Endothelial cell of umbilical vein (primary cell): Measurements from ENCODE around the gene SLFN12. TPM values are rescaled to one million over a fixed set of nuclear protein-coding genes. Genes with fewer than 3 reads are reported as not detected.
"Not testable (repeated sequence)": the region's sequence is repeated elsewhere in the genome, so short reads cannot be mapped to it uniquely, and the experiment has no call there.

Experiments
- BruUV-seq: library from RNA; stranded (reverse); fragments of 400-500 nt; replicated peaks from 2 replicates; lab custom pipeline; 2021; lab: Mats Ljungman, UMichigan
- CTCF ChIA-PET: fragments of 300-600, 350-600 bp; sonication (Branson Sonifier 250); formaldehyde crosslinking; loops from one replicate; lab custom pipeline; 2021; ENCODE audit warnings: antibody characterized with exemption, inconsistent platforms; lab: Charles Lee
- POLR2A ChIA-PET: fragments of 300-600, 350-600 bp; sonication (Branson Sonifier 250); formaldehyde crosslinking; loops from one replicate; lab custom pipeline; 2021; ENCODE audit warnings: antibody characterized with exemption, inconsistent platforms; lab: Charles Lee
- DNase-seq: peaks from one replicate; pipeline ENCODE4 v3.0.0-alpha.2; 2011; ENCODE audit warnings: low read depth, low spot score
- FAIRE-seq: peaks from 2 replicates; lab custom pipeline; 2011; peaks lifted over from hg19 to GRCh38; lab: Jason Lieb, UNC
- H2AFZ ChIP-seq: 2 replicates; pipeline ENCODE4 v1.6.0; 2012; ENCODE audit warnings: low read depth, low read length, control low read depth, inconsistent platforms
- H3K27ac ChIP-seq: 2 replicates; pipeline ENCODE4 v1.5.1; 2011; ENCODE audit warnings: low read depth, mild to moderate bottlenecking, control low read depth, low read length, moderate library complexity; ENCODE audit not compliant: insufficient read depth
- H3K27me3 ChIP-seq, 2 experiments: 2 replicates each; pipeline versions ENCODE4 v1.6.0 to v1.6.1; 2011; ENCODE audit warnings: low read length in 2 of 2, mixed read lengths in 1 of 2; ENCODE audit not compliant: control insufficient read depth in 2 of 2, insufficient read depth in 2 of 2
- H3K36me3 ChIP-seq, 2 experiments: 2 replicates in 1 of 2; 3 replicates in 1 of 2; pipeline ENCODE4 v1.5.1; 2011; ENCODE audit warnings: low read length in 2 of 2, mild to moderate bottlenecking in 1 of 2, moderate library complexity in 1 of 2; ENCODE audit not compliant: control insufficient read depth in 2 of 2, insufficient read depth in 2 of 2; ENCODE audit errors: extremely low read depth in 1 of 2
- H3K4me1 ChIP-seq: 3 replicates; pipeline ENCODE4 v1.5.1; 2011; ENCODE audit warnings: mild to moderate bottlenecking, low read length; ENCODE audit not compliant: control insufficient read depth, insufficient read depth; ENCODE audit errors: extremely low read depth
- H3K4me2 ChIP-seq: 2 replicates; pipeline ENCODE4 v1.6.1; 2011; ENCODE audit warnings: low read length, control low read depth, mixed read lengths; ENCODE audit not compliant: insufficient read depth
- H3K4me3 ChIP-seq, 3 experiments: fragments of 200-600 bp in 1 of 3; sonication (generic), shearing (Covaris generic) in 1 of 3; replicated peaks in 1 of 3; 2 replicates each; pipeline ENCODE4 v1.5.1; 2011 to 2016; ENCODE audit warnings: control low read depth in 3 of 3, low read length in 3 of 3, mild to moderate bottlenecking in 2 of 3, inconsistent platforms in 1 of 3, low read depth in 1 of 3, moderate library complexity in 1 of 3; ENCODE audit not compliant: insufficient read depth in 1 of 3
- H3K79me2 ChIP-seq: 2 replicates; pipeline ENCODE4 v1.6.0; 2012; ENCODE audit warnings: low read length, inconsistent platforms; ENCODE audit not compliant: control insufficient read depth, insufficient read depth
- H3K9ac ChIP-seq: replicated peaks from 2 replicates; pipeline ENCODE3; 2011; ENCODE audit warnings: low read length, control low read depth; ENCODE audit not compliant: insufficient read depth; ENCODE audit errors: extremely low read depth
- H3K9me1 ChIP-seq: replicated peaks from 3 replicates; pipeline ENCODE4 v1.6.0; 2011; ENCODE audit warnings: mild to moderate bottlenecking, low read length; ENCODE audit not compliant: control insufficient read depth, insufficient read depth; ENCODE audit errors: extremely low read depth
- H3K9me3 ChIP-seq: replicated peaks from 2 replicates; pipeline ENCODE4 v1.5.1; 2012; ENCODE audit warnings: low read length, inconsistent platforms; ENCODE audit not compliant: control insufficient read depth, insufficient read depth
- H4K20me1 ChIP-seq: replicated peaks from 2 replicates; pipeline ENCODE3; 2011; ENCODE audit warnings: mild to moderate bottlenecking, low read length; ENCODE audit not compliant: control insufficient read depth, insufficient read depth; ENCODE audit errors: extremely low read depth
- EZH2 ChIP-seq: IDR thresholded peaks from 2 replicates; pipeline ENCODE4 v1.6.1; 2012; ENCODE audit warnings: borderline replicate concordance, low read depth, mild to moderate bottlenecking, moderate library complexity, low read length, inconsistent platforms; ENCODE audit not compliant: severe bottlenecking
- FOS ChIP-seq: IDR thresholded peaks from 2 replicates; pipeline ENCODE4 v1.6.1; 2011; ENCODE audit warnings: mild to moderate bottlenecking, low read length, moderate library complexity, borderline replicate concordance; ENCODE audit not compliant: insufficient read depth
- GATA2 ChIP-seq: IDR thresholded peaks from 2 replicates; pipeline ENCODE4 v1.7.0; 2011; ENCODE audit warnings: low read depth, mild to moderate bottlenecking, moderate library complexity, mixed read lengths, low read length; ENCODE audit not compliant: insufficient read length, insufficient read depth
- JUN ChIP-seq: IDR thresholded peaks from 2 replicates; pipeline ENCODE4 v1.6.1; 2011; ENCODE audit warnings: borderline replicate concordance, low read depth; ENCODE audit not compliant: insufficient read length, insufficient read depth
- MYC ChIP-seq: IDR thresholded peaks from one replicate; pipeline ENCODE4 v1.6.1; 2011; ENCODE audit warnings: mild to moderate bottlenecking, low read depth, low read length
- POLR2A ChIP-seq: IDR thresholded peaks from 2 replicates; pipeline ENCODE4 v1.6.1; 2012; ENCODE audit warnings: low read depth, mild to moderate bottlenecking, control low read depth, low read length
- POLR2AphosphoS5 ChIP-seq: IDR thresholded peaks from 2 replicates; pipeline ENCODE4 v1.6.1; 2012; ENCODE audit warnings: low read depth, mild to moderate bottlenecking, control low read depth, low read length, moderate library complexity; ENCODE audit not compliant: insufficient read depth
- dilution Hi-C: fragments of 300-500 bp; cut with MboI; formaldehyde crosslinking; loops from one replicate; pipeline ENCODE4 v1.15.0; 2019; ENCODE audit warnings: low sequenced_read_pairs; ENCODE audit not compliant: extremely low pct_ligation_motif_present
- intact Hi-C: fragments of 100-400 bp; cut with micrococcal nuclease; formaldehyde crosslinking; loops from one replicate; pipeline ENCODE4 v1.10.0; 2022
- polyA plus RNA-seq, 4 experiments: library from polyadenylated mRNA; depleted of rRNA in 3 of 4; stranded (reverse) in 3 of 4; unstranded in 1 of 4; fragments of >200 nt; gene quantifications; 2 replicates each; pipeline versions ENCODE4 v1.2.1 to v1.2.3, GENCODE V29; 2011 to 2012; ENCODE audit warnings: missing spikeins in 1 of 4
- total RNA-seq: library from RNA; stranded (reverse); gene quantifications from 2 replicates; pipeline ENCODE4 v1.2.3, GENCODE V29; 2021
- TF ChIP-seq, protein P1 (sequence below): IDR thresholded peaks from 2 replicates; pipeline ENCODE4 v1.6.1; 2011; ENCODE audit not compliant: insufficient read depth, insufficient read length
- TF ChIP-seq, protein P2 (sequence below), 2 donors: IDR thresholded peaks; 1 replicate in 1 of 2; 2 replicates in 1 of 2; pipeline ENCODE4 v1.5.1; 2011; ENCODE audit warnings: low read length in 2 of 2, mild to moderate bottlenecking in 2 of 2, moderate library complexity in 2 of 2, control low read depth in 1 of 2, inconsistent platforms in 1 of 2, low read depth in 1 of 2; ENCODE audit not compliant: insufficient read depth in 1 of 2; ENCODE audit errors: extremely low read depth in 1 of 2

The SLFN12 gene
- total and polyA plus RNA-seq, 2 donors (not counting 3 experiments of a cell fraction or from before 2014, with no cell fraction given) = 17.8 to 42.6 TPM

DNA sequence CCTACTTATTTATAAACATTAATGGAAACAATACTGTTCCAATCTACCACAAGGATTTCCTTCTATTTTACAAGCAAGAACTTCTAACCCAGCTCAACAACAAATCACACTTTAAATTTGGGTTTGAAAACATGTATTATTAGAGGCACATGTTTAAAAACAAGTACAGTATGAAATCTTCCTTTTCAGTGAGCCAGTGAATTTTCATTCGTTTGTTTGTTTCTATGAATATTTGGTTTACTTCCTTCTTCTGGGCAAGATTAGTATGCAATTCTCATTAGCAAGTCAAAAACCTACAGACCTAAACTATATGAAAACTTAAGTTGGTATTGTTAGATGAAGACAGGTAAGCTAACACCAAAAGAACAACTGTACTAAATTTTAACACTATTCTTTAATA, 25.7 kb downstream of the SLFN12 start:
- no TSS peak for BruUV-seq
- DNase-seq (no peak), FAIRE-seq (no peak)
- no peaks in the 10 kb centered on the region for H4K20me1 ChIP-seq
- ChIA-PET CTCF (no interaction called here), POLR2A (no interaction called here)
- H3K9ac ChIP-seq = no peak overlapping the region
- H3K4me2 ChIP-seq = no peak overlapping the region
- H3K4me1 ChIP-seq = no peaks in the 10 kb centered on the region
- no peak overlapping the region for H3K4me3 ChIP-seq
- H2AFZ ChIP-seq = no peak overlapping the region
- H3K79me2 ChIP-seq = no peaks in the 10 kb centered on the region
- intact Hi-C loops = no loop called here
- H3K9me1 ChIP-seq = no peaks in the 10 kb centered on the region
- dilution Hi-C loops = no loop called here
- peaks cover 14 to 23% of the 10 kb centered on the region in 2 experiments for H3K36me3 ChIP-seq
- TF ChIP-seq MYC = no peak
- TF ChIP-seq, protein P1, sequence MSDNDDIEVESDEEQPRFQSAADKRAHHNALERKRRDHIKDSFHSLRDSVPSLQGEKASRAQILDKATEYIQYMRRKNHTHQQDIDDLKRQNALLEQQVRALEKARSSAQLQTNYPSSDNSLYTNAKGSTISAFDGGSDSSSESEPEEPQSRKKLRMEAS = no peak
- no peak overlapping the region for H3K27ac ChIP-seq
- H3K9me3 ChIP-seq = no peaks in the 10 kb centered on the region
- no peaks in the 10 kb centered on the region for H3K27me3 ChIP-seq

DNA sequence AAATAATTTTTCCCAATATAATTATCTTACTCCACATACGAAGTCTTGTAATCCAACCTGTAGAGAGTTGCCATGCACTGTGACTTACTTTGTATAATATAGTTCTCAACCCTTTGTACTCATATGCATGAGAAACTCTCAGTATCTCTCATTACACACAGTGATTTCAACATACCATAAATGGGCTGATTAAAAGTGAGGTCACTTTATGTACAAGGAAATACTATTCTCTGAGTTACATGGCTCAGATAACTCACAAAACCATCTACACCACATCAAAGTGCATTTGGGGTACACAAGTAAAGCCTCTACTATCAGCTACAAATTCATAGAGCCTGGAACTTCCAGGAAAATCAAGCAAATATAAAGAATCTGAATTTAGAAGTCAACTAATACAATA, 27.9 kb downstream of the SLFN12 start:
- Histone ChIP-seq H3K4me3 (no peak overlapping the region), H3K4me1 (no peaks in the 10 kb centered on the region), H3K9me1 (no peaks in the 10 kb centered on the region), H2AFZ (no peak overlapping the region), H3K4me2 (no peak overlapping the region), H3K9me3 (no peaks in the 10 kb centered on the region), H3K79me2 (no peaks in the 10 kb centered on the region), H4K20me1 (no peaks in the 10 kb centered on the region), H3K9ac (no peak overlapping the region), H3K27me3 (no peaks in the 10 kb centered on the region), H3K36me3 (peaks cover 6% of the 10 kb centered on the region in 2 experiments), H3K27ac (no peak overlapping the region)
- TF ChIP-seq POLR2AphosphoS5 (no peak), GATA2 (no peak), POLR2A (no peak), EZH2 (no peak), MYC (no peak), FOS (no peak), JUN (no peak)
- TF ChIP-seq, protein P1 = no peak
- TF ChIP-seq, protein P2, sequence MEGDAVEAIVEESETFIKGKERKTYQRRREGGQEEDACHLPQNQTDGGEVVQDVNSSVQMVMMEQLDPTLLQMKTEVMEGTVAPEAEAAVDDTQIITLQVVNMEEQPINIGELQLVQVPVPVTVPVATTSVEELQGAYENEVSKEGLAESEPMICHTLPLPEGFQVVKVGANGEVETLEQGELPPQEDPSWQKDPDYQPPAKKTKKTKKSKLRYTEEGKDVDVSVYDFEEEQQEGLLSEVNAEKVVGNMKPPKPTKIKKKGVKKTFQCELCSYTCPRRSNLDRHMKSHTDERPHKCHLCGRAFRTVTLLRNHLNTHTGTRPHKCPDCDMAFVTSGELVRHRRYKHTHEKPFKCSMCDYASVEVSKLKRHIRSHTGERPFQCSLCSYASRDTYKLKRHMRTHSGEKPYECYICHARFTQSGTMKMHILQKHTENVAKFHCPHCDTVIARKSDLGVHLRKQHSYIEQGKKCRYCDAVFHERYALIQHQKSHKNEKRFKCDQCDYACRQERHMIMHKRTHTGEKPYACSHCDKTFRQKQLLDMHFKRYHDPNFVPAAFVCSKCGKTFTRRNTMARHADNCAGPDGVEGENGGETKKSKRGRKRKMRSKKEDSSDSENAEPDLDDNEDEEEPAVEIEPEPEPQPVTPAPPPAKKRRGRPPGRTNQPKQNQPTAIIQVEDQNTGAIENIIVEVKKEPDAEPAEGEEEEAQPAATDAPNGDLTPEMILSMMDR (IDR thresholded peaks at IDR 0.05; ENCODE audit: extremely low read depth in 1 of 2, insufficient read depth in 1 of 2, low read depth in 1 of 2, low read length in 2 of 2) = no peak
- dilution Hi-C loops = no loop called here
- CTCF ChIA-PET = interaction anchor here (1.5 kb wide), 1 partner anchor 15 kb away, joined by 3 read pairs; no protein-coding TSS in a partner anchor
- BruUV-seq = no TSS peak
- POLR2A ChIA-PET = no interaction called here
- FAIRE-seq = no peak
- DNase-seq = no peak
- intact Hi-C loops = no loop called here

DNA sequence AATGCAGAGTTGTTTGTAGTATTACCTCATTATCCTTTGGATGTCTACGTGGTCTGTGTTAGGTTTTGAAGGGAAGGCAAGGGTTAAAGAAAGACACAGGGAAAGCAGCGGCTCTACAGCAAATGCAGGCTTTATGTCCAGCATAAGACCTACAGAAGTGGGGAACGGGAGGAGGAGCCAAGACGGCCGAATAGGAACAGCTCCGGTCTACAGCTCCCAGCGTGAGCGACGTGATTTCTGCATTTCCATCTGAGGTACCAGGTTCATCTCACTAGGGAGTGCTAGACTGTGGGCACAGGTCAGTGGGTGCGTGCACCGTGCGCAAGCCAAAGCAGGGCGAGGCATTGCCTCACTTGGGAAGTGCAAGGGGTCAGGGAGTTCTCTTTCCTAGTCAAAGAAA, 38.5 kb downstream of the SLFN12 start:
- H3K4me3 ChIP-seq, H3K9ac ChIP-seq, H3K4me2 ChIP-seq, BruUV-seq, H3K27me3 ChIP-seq, H3K9me3 ChIP-seq, H3K36me3 ChIP-seq, H3K27ac ChIP-seq, intact Hi-C loops, dilution Hi-C loops, DNase-seq, H2AFZ ChIP-seq, H3K4me1 ChIP-seq, H3K79me2 ChIP-seq, H4K20me1 ChIP-seq, H3K9me1 ChIP-seq, POLR2A ChIA-PET, FAIRE-seq, CTCF ChIA-PET: not testable (repeated sequence)
